Nephron progenitor cell (in vitro differentiated cells): ENCODE results near the gene A2M.
A peak's percentile ranks its signal among the peaks of the same experiment; 100 is the strongest.

ENCODE experiments used
- DNase-seq: peaks from one replicate; pipeline ENCODE4 v3.0.0; 2021
- H3K27ac Mint-ChIP-seq: 2 replicates; pipeline ENCODE4 v1.8.0; 2021; ENCODE audit warnings: mild to moderate bottlenecking, moderate library complexity, mixed read lengths
- H3K27me3 Mint-ChIP-seq: 2 replicates; pipeline ENCODE4 v1.8.0; 2021; ENCODE audit warnings: mild to moderate bottlenecking, low read depth, mixed read lengths; ENCODE audit not compliant: poor library complexity
- H3K36me3 Mint-ChIP-seq: 2 replicates; pipeline ENCODE4 v1.8.0; 2021; ENCODE audit warnings: low read depth, mixed read lengths
- H3K4me1 Mint-ChIP-seq: 2 replicates; pipeline ENCODE4 v1.8.0; 2021; ENCODE audit warnings: mixed read lengths
- H3K4me3 Mint-ChIP-seq: 2 replicates; pipeline ENCODE4 v1.8.0; 2021; ENCODE audit warnings: mild to moderate bottlenecking, moderate library complexity, mixed read lengths
- H3K9me3 Mint-ChIP-seq: 2 replicates; pipeline ENCODE4 v1.8.0; 2021; ENCODE audit warnings: mild to moderate bottlenecking, moderate library complexity, mixed read lengths
- CTCF ChIP-seq: fragments of 200-600 bp; sonication (generic); IDR thresholded peaks from 2 replicates; pipeline ENCODE4 v1.5.0; 2021; ENCODE audit warnings: antibody characterized with exemption

Gene A2M

GRCh38 chr12:9052610-9053009 lies 63.1 kb downstream of the A2M start:
- no peaks in the 10 kb centered on the region for H3K9me3 Mint-ChIP-seq
- H3K36me3 Mint-ChIP-seq, result no peaks in the 10 kb centered on the region
- TF ChIP-seq CTCF, result no peak
- H3K27me3 Mint-ChIP-seq, result no peaks in the 10 kb centered on the region
- no peak for DNase-seq
- no peaks in the 10 kb centered on the region for H3K4me1 Mint-ChIP-seq
- H3K27ac Mint-ChIP-seq, result no peak overlapping the region
- no peak overlapping the region for H3K4me3 Mint-ChIP-seq

GRCh38 chr12:9051158-9051550 lies 64.6 kb downstream of the A2M start:
- DNase-seq, result no peak
- H3K9me3 Mint-ChIP-seq, result peaks cover 2% of the 10 kb centered on the region
- TF ChIP-seq CTCF, result no peak
- H3K27me3 Mint-ChIP-seq, result no peaks in the 10 kb centered on the region
- H3K4me1 Mint-ChIP-seq, result no peaks in the 10 kb centered on the region
- no peak overlapping the region for H3K27ac Mint-ChIP-seq
- H3K36me3 Mint-ChIP-seq, result peaks cover 3% of the 10 kb centered on the region
- H3K4me3 Mint-ChIP-seq, result no peak overlapping the region

- H3K4me3 Mint-ChIP-seq, result no peak overlapping the region
- H3K9me3 Mint-ChIP-seq, result peaks cover 7% of the 10 kb centered on the region
- TF ChIP-seq CTCF, result no peak
- H3K27ac Mint-ChIP-seq, result no peak overlapping the region
- no peaks in the 10 kb centered on the region for H3K27me3 Mint-ChIP-seq
- H3K36me3 Mint-ChIP-seq, result peaks cover 5% of the 10 kb centered on the region
- no peaks in the 10 kb centered on the region for H3K4me1 Mint-ChIP-seq
- DNase-seq, result no peak
These were observed 65.1 kb downstream of the A2M start for GRCh38 chr12:9050521-9051157.

- TF ChIP-seq CTCF, result peak; percentile 54
- peak; percentile 15 for DNase-seq
- Mint-ChIP-seq H3K9me3 (peaks cover 8% of the 10 kb centered on the region), H3K4me1 (no peaks in the 10 kb centered on the region), H3K36me3 (peaks cover 5% of the 10 kb centered on the region), H3K4me3 (no peak overlapping the region), H3K27ac (no peak overlapping the region), H3K27me3 (no peaks in the 10 kb centered on the region)
These were observed 66.1 kb downstream of the A2M start for GRCh38 chr12:9049520-9050133.

- H3K4me1 Mint-ChIP-seq, result no peaks in the 10 kb centered on the region
- DNase-seq, result no peak
- peaks cover 5% of the 10 kb centered on the region for H3K36me3 Mint-ChIP-seq
- H3K27me3 Mint-ChIP-seq, result no peaks in the 10 kb centered on the region
- peaks cover 8% of the 10 kb centered on the region for H3K9me3 Mint-ChIP-seq
- H3K4me3 Mint-ChIP-seq, result no peak overlapping the region
- no peak overlapping the region for H3K27ac Mint-ChIP-seq
- TF ChIP-seq CTCF, result no peak
These were observed 66.8 kb downstream of the A2M start for GRCh38 chr12:9048930-9049329.

GRCh38 chr12:9047105-9047504 lies 68.6 kb downstream of the A2M start:
- no peak overlapping the region for H3K4me3 Mint-ChIP-seq
- no peak for TF ChIP-seq CTCF
- no peaks in the 10 kb centered on the region for H3K27me3 Mint-ChIP-seq
- DNase-seq, result no peak
- no peak overlapping the region for H3K27ac Mint-ChIP-seq
- peaks cover 5% of the 10 kb centered on the region for H3K36me3 Mint-ChIP-seq
- peaks cover 8% of the 10 kb centered on the region for H3K9me3 Mint-ChIP-seq
- H3K4me1 Mint-ChIP-seq, result peaks cover 7% of the 10 kb centered on the region
